ENCODE measurements around the gene CCDC148.

DNA sequence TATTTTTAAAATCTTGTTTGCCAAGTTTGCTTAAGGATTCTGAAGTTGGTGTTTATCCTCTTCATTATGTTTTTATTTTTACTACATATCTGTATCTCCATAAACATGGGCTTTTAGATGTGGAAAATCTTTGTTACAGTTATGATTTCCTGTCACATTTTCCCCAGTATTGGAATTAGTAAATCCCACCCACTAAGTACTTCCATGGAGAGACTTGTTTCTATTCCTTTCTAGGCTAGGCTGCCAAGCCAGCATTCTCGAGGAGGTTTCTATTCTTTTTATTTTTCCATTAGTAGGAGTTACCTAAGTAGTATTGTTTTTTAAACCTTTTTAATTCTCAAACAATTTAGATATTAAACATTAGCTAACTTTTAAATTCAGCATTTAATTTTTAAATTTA lies 22.3 kb upstream of the CCDC148 start:
- TF ChIP-seq POLR2A (IDR thresholded peaks at IDR 0.05; ENCODE audit: low read depth, low read length): no peak
- TF ChIP-seq SPI1 (IDR thresholded peaks at IDR 0.05; ENCODE audit: low read depth, low read length): no peak
